ENCODE results near the gene CASQ2.

CASQ2 gene

DNA sequence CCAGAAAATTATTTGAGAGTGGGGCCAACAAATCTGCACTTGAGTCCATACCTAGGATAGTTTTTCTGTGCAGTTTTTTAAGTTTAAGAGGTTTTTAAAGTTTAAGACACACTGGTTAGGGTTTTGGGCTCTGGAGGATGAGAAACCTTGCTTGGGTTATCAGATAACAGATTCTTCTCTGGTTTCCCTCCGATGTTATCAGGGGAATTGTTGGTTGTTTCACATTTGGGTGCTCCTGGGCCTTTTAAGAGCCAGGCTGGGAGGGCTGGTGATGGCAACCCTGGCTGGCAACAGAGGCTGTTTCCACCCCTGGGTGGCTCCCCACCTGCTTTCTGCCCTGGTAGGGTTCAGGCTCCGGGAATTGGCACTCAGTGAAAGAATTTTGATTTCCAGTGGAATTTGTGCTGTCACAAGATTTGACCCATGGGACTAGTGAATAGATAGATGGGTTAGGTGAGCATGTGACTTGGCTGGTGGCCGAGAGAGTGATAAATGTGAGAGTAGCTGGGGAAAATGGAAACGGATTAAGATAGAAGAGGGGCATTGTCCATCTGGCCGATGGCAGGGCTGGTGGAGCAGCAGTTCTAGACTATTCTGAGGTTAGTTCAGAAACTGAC is 111.9 kb downstream of the CASQ2 start:
- DNase-seq: no peak

DNA sequence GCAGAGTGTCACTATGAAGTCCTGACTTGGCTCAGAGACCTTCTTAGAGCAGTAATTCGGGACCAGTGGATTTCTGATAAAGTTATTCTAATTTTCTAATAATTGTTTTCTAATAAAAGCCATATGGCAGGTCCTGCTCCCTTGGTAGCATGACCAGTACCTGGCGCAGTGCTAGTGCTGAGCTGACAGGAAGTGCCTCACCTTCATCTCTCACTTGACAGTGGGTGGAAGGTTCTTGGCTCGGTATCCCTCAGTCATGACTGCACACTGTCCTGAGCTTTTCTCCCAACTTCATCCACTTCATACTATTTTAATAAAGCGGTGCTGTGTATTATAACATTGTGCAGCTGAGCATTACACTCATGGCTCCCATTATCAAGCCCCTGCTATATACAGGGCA is 112.6 kb downstream of the CASQ2 start:
- DNase-seq: no peak

DNA sequence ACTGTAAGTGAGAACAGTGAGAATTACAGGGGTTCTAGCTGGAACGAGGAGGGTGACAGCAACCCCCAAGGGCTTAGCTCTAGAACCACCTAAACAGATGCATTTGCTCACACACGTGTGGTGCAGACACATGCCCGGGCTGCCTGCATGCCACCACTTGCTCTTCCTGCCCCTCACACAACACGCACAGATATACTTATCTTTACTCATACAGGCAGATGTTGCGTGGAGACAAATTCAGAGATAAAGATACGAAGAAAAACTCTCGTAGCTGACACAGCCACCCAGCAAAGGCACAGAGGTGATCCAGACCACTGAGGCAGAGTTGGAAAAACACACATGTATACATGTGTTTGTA is 113.2 kb downstream of the CASQ2 start:
- no peak for DNase-seq

DNA sequence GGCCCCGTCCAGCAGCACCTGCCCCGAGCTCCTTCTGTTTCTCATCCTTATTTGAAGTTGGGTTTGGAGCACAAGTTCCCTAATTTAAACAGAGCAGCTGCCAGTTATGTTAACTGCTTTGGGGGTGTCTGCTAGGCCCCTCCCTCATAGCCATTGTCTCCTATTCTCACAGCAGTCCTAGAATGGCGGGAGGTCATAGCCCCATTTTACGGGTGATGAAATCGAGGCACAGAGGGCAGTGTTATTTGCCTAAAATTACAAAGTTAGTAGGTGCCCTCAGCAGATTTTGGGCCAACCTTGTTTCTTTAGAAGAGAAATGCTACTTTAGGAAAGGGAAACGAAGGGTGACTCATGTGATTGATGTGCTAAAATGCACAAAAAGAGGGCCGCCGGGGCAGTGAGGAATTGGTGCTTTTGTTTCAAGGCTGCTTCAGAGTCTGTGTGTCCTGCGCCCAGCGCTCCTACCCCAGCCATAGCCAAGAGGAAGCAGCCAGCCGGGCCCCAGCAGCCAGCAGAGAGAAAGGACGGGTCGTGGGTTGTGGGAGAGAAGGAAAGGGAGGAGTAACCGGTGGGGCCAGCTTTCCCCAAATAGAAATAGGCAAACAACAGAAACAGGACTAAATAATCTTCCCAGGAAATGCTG is 113.7 kb downstream of the CASQ2 start:
- DNase-seq: no peak

DNA sequence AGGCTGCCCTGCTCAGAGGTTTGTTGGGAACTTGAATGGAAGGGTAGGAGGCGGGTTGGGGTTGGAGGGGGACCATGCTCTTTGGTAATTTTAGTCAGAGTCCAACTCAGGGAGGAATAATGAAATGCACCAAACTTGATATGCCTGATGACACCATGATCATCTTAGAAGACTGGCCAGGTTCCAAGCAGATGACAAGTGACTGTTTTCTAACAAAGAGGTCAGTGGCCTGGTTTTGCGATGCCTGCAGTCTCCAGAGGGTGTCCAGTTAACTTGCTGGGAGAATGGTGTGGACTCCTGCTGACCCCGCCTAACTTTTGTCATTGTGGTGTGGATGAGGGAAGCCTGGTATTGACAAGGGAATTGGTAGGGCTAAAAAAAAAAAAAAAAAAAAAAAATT is 114.4 kb downstream of the CASQ2 start:
- no peak for DNase-seq

DNA sequence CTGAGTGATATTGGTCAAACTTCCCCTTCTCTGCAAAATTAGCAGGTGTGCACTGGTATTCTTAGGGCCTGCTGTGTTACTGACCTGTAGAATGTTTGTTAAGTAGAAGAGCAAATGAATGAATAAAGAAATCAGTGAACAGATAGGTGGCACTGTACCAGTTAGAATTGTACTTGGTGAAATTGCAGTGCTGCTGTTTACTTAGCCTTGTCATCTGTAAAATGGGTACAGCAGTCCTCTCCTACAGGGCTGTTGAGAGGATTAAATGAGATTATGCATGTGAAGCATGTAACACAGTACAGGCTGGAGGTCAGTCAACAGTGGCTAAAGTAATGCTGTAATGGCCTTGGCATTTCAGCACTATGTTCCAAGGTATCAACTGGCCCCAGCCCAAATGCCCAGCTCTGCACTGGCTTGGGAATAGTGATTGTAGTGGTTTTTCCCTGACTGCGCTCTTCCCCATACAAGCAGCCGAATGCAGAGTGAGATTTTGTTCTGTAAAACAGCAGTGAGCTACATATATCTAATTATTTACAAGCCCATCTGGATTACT is 116.2 kb downstream of the CASQ2 start:
- no peak for DNase-seq

DNA sequence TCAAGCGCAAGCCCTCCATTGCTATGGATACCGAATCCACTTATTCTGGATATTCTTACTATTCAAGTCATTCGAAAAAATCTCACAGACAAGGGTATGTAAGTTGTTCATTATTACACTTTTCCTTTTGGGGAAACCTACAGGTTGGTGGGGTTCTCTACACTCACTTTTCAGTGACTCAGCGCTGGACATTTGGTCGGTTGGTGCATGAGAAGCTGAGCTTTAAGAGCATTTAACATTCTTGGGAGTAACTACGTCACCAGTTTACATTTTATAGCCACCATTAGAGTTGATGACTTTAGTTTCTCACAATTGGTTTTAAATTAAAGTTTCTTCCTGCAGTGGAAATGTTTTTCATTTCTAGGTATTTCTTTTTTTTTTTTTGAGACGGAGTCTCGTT is 117.1 kb downstream of the CASQ2 start:
- DNase-seq: no peak

DNA sequence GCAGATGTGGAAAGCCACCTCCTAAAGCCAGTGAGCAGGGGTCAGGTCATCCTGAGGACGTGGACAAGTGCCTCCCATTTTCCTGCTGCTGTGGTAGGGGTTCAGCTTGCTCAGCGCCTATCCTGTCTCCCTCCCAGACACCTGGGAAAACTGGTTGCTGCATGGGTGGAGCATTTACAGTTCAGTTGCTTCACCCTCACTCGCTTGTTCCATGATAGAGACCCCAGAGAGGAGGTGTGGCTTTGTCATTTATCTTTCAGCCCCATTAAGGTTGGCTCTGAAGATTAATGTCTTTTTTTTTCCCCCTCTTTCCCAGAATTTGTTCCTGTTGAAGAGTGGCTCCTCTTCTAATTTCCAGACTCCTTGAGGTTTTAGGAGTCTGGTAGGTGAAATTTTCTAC is 117.6 kb downstream of the CASQ2 start:
- DNase-seq: no peak
